Sigmoid colon (tissue), 7 donors: ENCODE data around the gene MEGF11. TPM values are rescaled to one million over a fixed set of nuclear protein-coding genes. Genes with fewer than 3 reads are reported as not detected.
A peak's percentile ranks its signal among the peaks of the same experiment; 100 is the strongest.

Source experiments
- DNase-seq: peaks from one replicate; pipeline ENCODE4 v3.0.0-alpha.2; 2019
- H3K27ac ChIP-seq, 4 donors: fragments of 200-600 bp; sonication (generic); one replicate each; pipeline ENCODE4 v1.5.1; 2016 to 2019; ENCODE audit warnings: mild to moderate bottlenecking in 1 of 4
- H3K27me3 ChIP-seq, 3 donors: fragments of 200-600 bp; sonication (generic); one replicate each; pipeline ENCODE4 v1.5.1; 2019; ENCODE audit warnings: mild to moderate bottlenecking in 1 of 3
- H3K36me3 ChIP-seq, 4 donors: fragments of 200-600 bp; sonication (generic); one replicate each; pipeline ENCODE4 v1.5.1; 2016 to 2019
- H3K4me1 ChIP-seq, 4 donors: fragments of 200-600 bp; sonication (generic); one replicate each; pipeline ENCODE4 v1.5.1; 2017 to 2019
- H3K4me3 ChIP-seq, 4 donors: fragments of 200-600 bp; sonication (generic); one replicate each; pipeline ENCODE4 v1.5.1; 2017 to 2019; ENCODE audit warnings: mild to moderate bottlenecking in 2 of 4, moderate library complexity in 1 of 4
- H3K9me3 ChIP-seq, 4 donors: fragments of 200-600 bp in 3 of 4; sonication (generic) in 3 of 4; one replicate each; pipeline versions ENCODE4 v1.5.1 to v1.6.1; 2013 to 2019
- CTCF ChIP-seq, 4 experiments: fragments of 450-650 bp in 3 of 4; fragments of 200-600 bp in 1 of 4; IDR thresholded peaks; one replicate each; pipeline ENCODE4 v1.5.1; 2016 to 2019; ENCODE audit warnings: antibody characterized with exemption in 4 of 4, mild to moderate bottlenecking in 3 of 4, moderate library complexity in 2 of 4
- EP300 ChIP-seq, 4 donors: sonication (generic); formaldehyde crosslinking; IDR thresholded peaks; one replicate each; pipeline ENCODE4 v1.6.1; 2017; ENCODE audit warnings: antibody characterized with exemption in 4 of 4
- POLR2A ChIP-seq, 2 donors: fragments of 450-650 bp; IDR thresholded peaks; one replicate each; pipeline ENCODE4 v1.6.1; 2016; ENCODE audit warnings: antibody characterized with exemption in 2 of 2, mild to moderate bottlenecking in 2 of 2, moderate library complexity in 2 of 2
- POLR2AphosphoS5 ChIP-seq, 4 donors: sonication (generic); formaldehyde crosslinking; IDR thresholded peaks; one replicate each; pipeline ENCODE4 v1.6.1; 2017; ENCODE audit warnings: antibody characterized with exemption in 4 of 4
- WGBS, 2 donors: extraction: QIAGEN DNeasy Blood & Tissue Kit; methylation state at CpG; one replicate each; pipeline ENCODE4 v1.1.7; 2013; 5-methylcytosine and 5-hydroxymethylcytosine counted together
- intact Hi-C: fragments of 100-400 bp; cut with DNase I; formaldehyde crosslinking; loops from one replicate; pipeline ENCODE4 v1.15.1; 2023
- polyA plus RNA-seq, 3 donors: library from polyadenylated mRNA; stranded (reverse); fragments of 200-250 nt; gene quantifications; one replicate each; pipeline ENCODE4 v1.2.3, GENCODE V29; 2013
- total RNA-seq, 4 donors: library from RNA; depleted of rRNA; stranded (reverse); fragments of >200 nt; gene quantifications; one replicate each; pipeline ENCODE4 v1.1.0, GENCODE V29; 2016
- donor health status: healthy with polysubstance abuse.
- donor health status: Bipolar disorder and iron deficiency.
- donor health status: healthy.

The MEGF11 gene
- total and polyA plus RNA-seq, 7 donors = 0.04 TPM; not detected in 6

GRCh38 chr15:65906396-65906795 is 347.2 kb downstream of the MEGF11 start:
- Histone ChIP-seq H3K4me3 (no peak overlapping the region), H3K27ac (no peak overlapping the region), H3K9me3 (no peaks in the 10 kb centered on the region), H3K36me3 (peaks cover 0 to 31% (median 6%) of the 10 kb centered on the region in 4 donors), H3K4me1 (no peaks in the 10 kb centered on the region), H3K27me3 (no peaks in the 10 kb centered on the region)
- 15 to 74% methylated on average over 1 of the region's 1 CpG for WGBS, 2 donors
- DNase-seq = no peak
- intact Hi-C loops = no loop called here
- TF ChIP-seq EP300 (IDR thresholded peaks at IDR 0.05) = no peak
- no peak for TF ChIP-seq POLR2A (IDR thresholded peaks at IDR 0.05)
- TF ChIP-seq CTCF (IDR thresholded peaks at IDR 0.05) = no peak
- TF ChIP-seq POLR2AphosphoS5 (IDR thresholded peaks at IDR 0.05) = no peak

- H3K4me1 ChIP-seq = no peaks in the 10 kb centered on the region
- intact Hi-C loops = no loop called here
- TF ChIP-seq POLR2AphosphoS5 (IDR thresholded peaks at IDR 0.05) = no peak
- DNase-seq = no peak
- H3K27ac ChIP-seq = no peak overlapping the region
- no peaks in the 10 kb centered on the region for H3K27me3 ChIP-seq
- 81 to 95% methylated on average over 4 of the region's 4 CpGs for WGBS, 2 donors
- peaks cover 0 to 39% (median 13%) of the 10 kb centered on the region in 4 donors for H3K36me3 ChIP-seq
- H3K9me3 ChIP-seq = no peaks in the 10 kb centered on the region
- no peak overlapping the region for H3K4me3 ChIP-seq
Observed at GRCh38 chr15:65904301-65904700, 349.2 kb downstream of the MEGF11 start.

- intact Hi-C loops = no loop called here
- no peak for DNase-seq
- 81 to 84% methylated on average over 6 of the region's 6 CpGs for WGBS, 2 donors
- Histone ChIP-seq H3K4me1 (no peaks in the 10 kb centered on the region), H3K27me3 (no peaks in the 10 kb centered on the region), H3K4me3 (no peak overlapping the region), H3K36me3 (peaks cover 0 to 47% (median 18%) of the 10 kb centered on the region in 4 donors), H3K27ac (no peak overlapping the region), H3K9me3 (no peaks in the 10 kb centered on the region)
- TF ChIP-seq EP300 (IDR thresholded peaks at IDR 0.05) (no peak), POLR2AphosphoS5 (IDR thresholded peaks at IDR 0.05) (no peak), CTCF (IDR thresholded peaks at IDR 0.05) (no peak)
Observed at GRCh38 chr15:65903296-65904073, 350.1 kb downstream of the MEGF11 start.

GRCh38 chr15:65902373-65902772 is 351.2 kb downstream of the MEGF11 start:
- H3K36me3 ChIP-seq = peaks cover 0 to 57% (median 20%) of the 10 kb centered on the region in 4 donors
- TF ChIP-seq POLR2A (IDR thresholded peaks at IDR 0.05) = no peak
- no peak for TF ChIP-seq CTCF (IDR thresholded peaks at IDR 0.05)
- TF ChIP-seq EP300 (IDR thresholded peaks at IDR 0.05) = no peak
- TF ChIP-seq POLR2AphosphoS5 (IDR thresholded peaks at IDR 0.05) = no peak
- H3K27ac ChIP-seq = no peak overlapping the region
- no peaks in the 10 kb centered on the region for H3K27me3 ChIP-seq
- H3K4me3 ChIP-seq = no peak overlapping the region
- peak; percentile 71 for DNase-seq
- H3K4me1 ChIP-seq = no peaks in the 10 kb centered on the region
- 18 to 31% methylated on average over 1 of the region's 1 CpG for WGBS, 2 donors
- intact Hi-C loops = no loop called here
- no peaks in the 10 kb centered on the region for H3K9me3 ChIP-seq

- Histone ChIP-seq H3K27me3 (no peaks in the 10 kb centered on the region), H3K9me3 (no peaks in the 10 kb centered on the region), H3K36me3 (peaks cover 0 to 62% (median 21%) of the 10 kb centered on the region in 4 donors), H3K27ac (no peak overlapping the region), H3K4me1 (no peaks in the 10 kb centered on the region), H3K4me3 (no peak overlapping the region)
- intact Hi-C loops = no loop called here
- WGBS, 2 donors = 59 to 93% methylated on average over 3 of the region's 3 CpGs
- TF ChIP-seq EP300 (IDR thresholded peaks at IDR 0.05) = no peak
- TF ChIP-seq CTCF (IDR thresholded peaks at IDR 0.05) = no peak
- TF ChIP-seq POLR2AphosphoS5 (IDR thresholded peaks at IDR 0.05) = no peak
- no peak for TF ChIP-seq POLR2A (IDR thresholded peaks at IDR 0.05)
- no peak for DNase-seq
Observed at GRCh38 chr15:65901836-65902235, 351.7 kb downstream of the MEGF11 start.
